Neural crest cell (in vitro differentiated cells): ENCODE data around the gene PRKN. TPM values are rescaled to one million over a fixed set of nuclear protein-coding genes. Genes with fewer than 3 reads are reported as not detected.

Experiments
- DNase-seq: peaks from one replicate; pipeline ENCODE4 v3.0.0; 2021; ENCODE audit warnings: low read depth, mixed read lengths, low spot score
- H3K27ac Mint-ChIP-seq: one replicate; pipeline ENCODE4 v1.8.0; 2021; ENCODE audit warnings: mild to moderate bottlenecking, mixed read lengths; ENCODE audit not compliant: unreplicated experiment
- H3K27me3 Mint-ChIP-seq: 2 replicates; pipeline ENCODE4 v1.8.0; 2021; ENCODE audit warnings: low read depth, mild to moderate bottlenecking, mixed read lengths
- H3K36me3 Mint-ChIP-seq: 2 replicates; pipeline ENCODE4 v1.8.0; 2021; ENCODE audit warnings: low read depth, mild to moderate bottlenecking, mixed read lengths
- H3K4me1 Mint-ChIP-seq: 2 replicates; pipeline ENCODE4 v1.8.0; 2021; ENCODE audit warnings: mixed read lengths
- H3K4me3 Mint-ChIP-seq: one replicate; pipeline ENCODE4 v1.8.0; 2021; ENCODE audit warnings: mild to moderate bottlenecking, mixed read lengths
- H3K9me3 Mint-ChIP-seq: 2 replicates; pipeline ENCODE4 v1.8.0; 2021; ENCODE audit warnings: mixed read lengths
- total RNA-seq: library from RNA; stranded (reverse); gene quantifications from 2 replicates; pipeline ENCODE4 v1.2.1, GENCODE V29; 2021
- TF ChIP-seq, protein P1 (sequence below): fragments of 200-600 bp; sonication (generic); conservative IDR thresholded peaks from 2 replicates; pipeline ENCODE4 v1.5.0; 2021; ENCODE audit warnings: antibody characterized with exemption, mild to moderate bottlenecking

PRKN gene
- total RNA-seq, 1 donor from 2014 or later = 3.2 TPM

GRCh38 chr6:162179196-162179951 is 548.2 kb downstream of the PRKN start:
- peaks cover 9% of the 10 kb centered on the region for H3K4me1 Mint-ChIP-seq
- H3K9me3 Mint-ChIP-seq = no peaks in the 10 kb centered on the region
- H3K36me3 Mint-ChIP-seq = no peaks in the 10 kb centered on the region
- H3K27me3 Mint-ChIP-seq = no peaks in the 10 kb centered on the region
- no peak for DNase-seq
- no peak overlapping the region for H3K27ac Mint-ChIP-seq
- no peak overlapping the region for H3K4me3 Mint-ChIP-seq
- TF ChIP-seq, protein P1, sequence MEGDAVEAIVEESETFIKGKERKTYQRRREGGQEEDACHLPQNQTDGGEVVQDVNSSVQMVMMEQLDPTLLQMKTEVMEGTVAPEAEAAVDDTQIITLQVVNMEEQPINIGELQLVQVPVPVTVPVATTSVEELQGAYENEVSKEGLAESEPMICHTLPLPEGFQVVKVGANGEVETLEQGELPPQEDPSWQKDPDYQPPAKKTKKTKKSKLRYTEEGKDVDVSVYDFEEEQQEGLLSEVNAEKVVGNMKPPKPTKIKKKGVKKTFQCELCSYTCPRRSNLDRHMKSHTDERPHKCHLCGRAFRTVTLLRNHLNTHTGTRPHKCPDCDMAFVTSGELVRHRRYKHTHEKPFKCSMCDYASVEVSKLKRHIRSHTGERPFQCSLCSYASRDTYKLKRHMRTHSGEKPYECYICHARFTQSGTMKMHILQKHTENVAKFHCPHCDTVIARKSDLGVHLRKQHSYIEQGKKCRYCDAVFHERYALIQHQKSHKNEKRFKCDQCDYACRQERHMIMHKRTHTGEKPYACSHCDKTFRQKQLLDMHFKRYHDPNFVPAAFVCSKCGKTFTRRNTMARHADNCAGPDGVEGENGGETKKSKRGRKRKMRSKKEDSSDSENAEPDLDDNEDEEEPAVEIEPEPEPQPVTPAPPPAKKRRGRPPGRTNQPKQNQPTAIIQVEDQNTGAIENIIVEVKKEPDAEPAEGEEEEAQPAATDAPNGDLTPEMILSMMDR = no peak

GRCh38 chr6:162178666-162179065 is 548.9 kb downstream of the PRKN start:
- no peak overlapping the region for H3K4me3 Mint-ChIP-seq
- H3K4me1 Mint-ChIP-seq = peaks cover 11% of the 10 kb centered on the region
- DNase-seq = no peak
- no peaks in the 10 kb centered on the region for H3K9me3 Mint-ChIP-seq
- H3K27me3 Mint-ChIP-seq = no peaks in the 10 kb centered on the region
- no peak overlapping the region for H3K27ac Mint-ChIP-seq
- H3K36me3 Mint-ChIP-seq = no peaks in the 10 kb centered on the region
- TF ChIP-seq, protein P1 = no peak

DNA sequence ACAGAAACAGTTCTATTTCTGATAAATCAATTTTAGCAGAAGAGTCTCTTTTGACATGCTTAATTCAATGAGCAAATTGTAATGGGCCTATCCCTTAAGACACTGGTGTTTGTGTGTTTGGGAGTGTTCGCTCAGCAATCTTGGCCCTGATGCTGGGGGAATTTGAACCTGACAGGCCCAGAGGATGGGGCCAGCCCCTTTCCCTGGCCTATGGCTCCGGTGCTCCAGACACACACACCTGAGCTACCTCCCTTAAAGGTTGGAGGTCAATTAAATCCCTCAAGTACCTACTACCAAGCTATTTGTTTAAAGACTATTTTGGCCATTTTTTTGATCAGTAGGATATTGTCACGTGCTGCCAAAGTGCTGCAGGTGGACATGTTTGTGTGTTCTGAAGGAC is 549.3 kb downstream of the PRKN start:
- Mint-ChIP-seq H3K4me3 (no peak overlapping the region), H3K4me1 (peaks cover 11% of the 10 kb centered on the region), H3K36me3 (no peaks in the 10 kb centered on the region), H3K9me3 (no peaks in the 10 kb centered on the region), H3K27ac (no peak overlapping the region), H3K27me3 (no peaks in the 10 kb centered on the region)
- no peak for DNase-seq
- TF ChIP-seq, protein P1 = no peak

DNA sequence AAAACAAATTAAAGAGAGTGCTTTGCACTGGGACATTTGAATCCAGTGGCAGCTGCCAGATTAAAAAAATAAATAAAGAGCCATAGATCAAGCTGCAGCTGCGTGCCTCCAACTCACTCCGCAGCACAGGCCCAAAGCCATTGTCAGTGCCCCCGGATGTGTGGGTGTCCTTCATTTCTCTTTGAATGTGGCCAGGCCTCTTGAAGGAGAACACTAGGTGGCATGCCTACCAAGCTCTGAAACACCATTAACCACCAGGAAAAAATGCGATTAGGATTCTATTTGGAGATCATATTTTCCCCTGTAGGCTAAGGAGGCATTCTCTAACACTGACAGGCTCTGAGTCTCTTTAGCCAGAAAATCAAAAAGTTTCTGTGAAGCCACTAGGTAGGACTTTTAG is 549.8 kb downstream of the PRKN start:
- H3K4me3 Mint-ChIP-seq = no peak overlapping the region
- H3K9me3 Mint-ChIP-seq = no peaks in the 10 kb centered on the region
- no peaks in the 10 kb centered on the region for H3K27me3 Mint-ChIP-seq
- TF ChIP-seq, protein P1 = peak; percentile 29
- no peaks in the 10 kb centered on the region for H3K36me3 Mint-ChIP-seq
- no peak for DNase-seq
- H3K4me1 Mint-ChIP-seq = peaks cover 11% of the 10 kb centered on the region
- H3K27ac Mint-ChIP-seq = no peak overlapping the region

GRCh38 chr6:162173466-162173865 is 554.1 kb downstream of the PRKN start:
- no peaks in the 10 kb centered on the region for H3K9me3 Mint-ChIP-seq
- H3K27ac Mint-ChIP-seq = no peak overlapping the region
- H3K27me3 Mint-ChIP-seq = no peaks in the 10 kb centered on the region
- H3K36me3 Mint-ChIP-seq = no peaks in the 10 kb centered on the region
- DNase-seq = no peak
- TF ChIP-seq, protein P1 = no peak
- no peak overlapping the region for H3K4me3 Mint-ChIP-seq
- H3K4me1 Mint-ChIP-seq = peaks cover 11% of the 10 kb centered on the region
